Stimulated activated CD4-positive, alpha-beta T cell treated with anti-CD3 and anti-CD28 coated beads, Interleukin-12 subunit alpha, Interleukin-12 subunit beta, amount 100 ng/mL, for 24 hours (primary cell): ENCODE data around the gene TPD52L1.

ENCODE experiments used
- DNase-seq, 2 experiments: peaks; one replicate each; pipeline ENCODE4 v3.0.0-alpha.2; 2020; ENCODE audit warnings: low read depth in 2 of 2

TPD52L1 gene

GRCh38 chr6:125304970-125305660 lies 151.5 kb downstream of the TPD52L1 start:
- no peak for DNase-seq

GRCh38 chr6:125306756-125307149 lies 153.2 kb downstream of the TPD52L1 start:
- DNase-seq = no peak

GRCh38 chr6:125307150-125307838 lies 153.7 kb downstream of the TPD52L1 start:
- DNase-seq = no peak

- no peak for DNase-seq
These were observed 154.5 kb downstream of the TPD52L1 start for GRCh38 chr6:125307964-125308615.

GRCh38 chr6:125310994-125311649 lies 157.5 kb downstream of the TPD52L1 start:
- DNase-seq = no peak

GRCh38 chr6:125312478-125312877 lies 158.9 kb downstream of the TPD52L1 start:
- DNase-seq = no peak

- DNase-seq = no peak
These were observed 159.4 kb downstream of the TPD52L1 start for GRCh38 chr6:125312950-125313349.
